Activated T-helper 1 cell treated with anti-CD3 and anti-CD28 coated beads, Interleukin-2, amount 50 U/mL, for 16 hours (primary cell): ENCODE measurements around the gene TJP1.
"Not testable (repeated sequence)": the region's sequence is repeated elsewhere in the genome, so short reads cannot be mapped to it uniquely, and the experiment has no call there.

ENCODE experiments used
- DNase-seq, 2 donors: peaks; one replicate each; pipeline ENCODE4 v3.0.0-alpha.2; 2020; ENCODE audit warnings: low read depth in 1 of 2, low spot score in 1 of 2

TJP1 gene

GRCh38 chr15:29669823-29670222 is 152.4 kb downstream of the TJP1 start:
- DNase-seq, result no peak

- no peak for DNase-seq
These were observed 154.1 kb downstream of the TJP1 start for GRCh38 chr15:29668120-29668602.

GRCh38 chr15:29666241-29666640 is 156.0 kb downstream of the TJP1 start:
- DNase-seq, result no peak

- DNase-seq, result no peak
These were observed 156.7 kb downstream of the TJP1 start for GRCh38 chr15:29665444-29666003.

GRCh38 chr15:29664406-29664805 is 157.9 kb downstream of the TJP1 start:
- no peak for DNase-seq

GRCh38 chr15:29657476-29657817 is 164.8 kb downstream of the TJP1 start:
- not testable (repeated sequence) for DNase-seq

GRCh38 chr15:29656636-29657475 is 165.4 kb downstream of the TJP1 start:
- DNase-seq, result no peak

- DNase-seq, result no peak
These were observed 169.7 kb downstream of the TJP1 start for GRCh38 chr15:29652595-29652994.

GRCh38 chr15:29651476-29652233 is 170.6 kb downstream of the TJP1 start:
- DNase-seq, result no peak
